HT1080 (cell line): Measurements from ENCODE around the gene PLEKHA6. TPM values are rescaled to one million over a fixed set of nuclear protein-coding genes. Genes with fewer than 3 reads are reported as not detected.

Experiments
- small RNA-seq: library from RNA; depleted of rRNA; stranded (forward); fragments of <200 nt; gene quantifications from one replicate; pipeline ENCODE3, GENCODE V24; 2014
- total RNA-seq: library from RNA; depleted of rRNA; stranded (reverse); fragments of >200 nt; shearing (Covaris generic); gene quantifications from 2 replicates; pipeline ENCODE4 v1.2.3, GENCODE V29; 2014; rRNA removed

Gene PLEKHA6
- total RNA-seq, 1 experiment from 2014 or later, result 0.19 TPM

Small RNA genes lying within 50 kb of the gene (small RNA-seq; reads per million reads assigned to genes)
- not detected for gene AL606489.2

Other genes starting within 250 kb of the PLEKHA6 start
- 8.3 and 9.7 TPM in 2 replicates for gene ETNK2, start 207.9 kb downstream of the PLEKHA6 start, total RNA-seq
- gene REN, start 193.6 kb downstream of the PLEKHA6 start, total RNA-seq, result not detected in 2 replicates
- gene KISS1, start 163.4 kb downstream of the PLEKHA6 start, total RNA-seq, result not detected in 2 replicates
- gene GOLT1A, start 145.9 kb downstream of the PLEKHA6 start, total RNA-seq, result not detected in 2 replicates
- 21.3 and 27.4 TPM in 2 replicates for gene PPP1R15B, start 51.9 kb upstream of the PLEKHA6 start, total RNA-seq
- gene PIK3C2B, start 134.9 kb upstream of the PLEKHA6 start, total RNA-seq, result 2.8 and 4.6 TPM in 2 replicates
- gene MDM4, start 156.5 kb upstream of the PLEKHA6 start, total RNA-seq, result 7.5 and 9.2 TPM in 2 replicates